NT2/D1 (cell line): ENCODE results near the gene ST6GALNAC3.
"Not testable (repeated sequence)": the region's sequence is repeated elsewhere in the genome, so short reads cannot be mapped to it uniquely, and the experiment has no call there.

ENCODE experiments used
- SUZ12 ChIP-seq: IDR thresholded peaks from 2 replicates; pipeline ENCODE4 v1.6.1; 2011; ENCODE audit not compliant: insufficient read length, insufficient read depth; ENCODE audit errors: extremely low read depth
- YY1 ChIP-seq: IDR thresholded peaks from 2 replicates; pipeline ENCODE4 v1.6.1; 2011; ENCODE audit not compliant: insufficient read length, insufficient read depth

DNA sequence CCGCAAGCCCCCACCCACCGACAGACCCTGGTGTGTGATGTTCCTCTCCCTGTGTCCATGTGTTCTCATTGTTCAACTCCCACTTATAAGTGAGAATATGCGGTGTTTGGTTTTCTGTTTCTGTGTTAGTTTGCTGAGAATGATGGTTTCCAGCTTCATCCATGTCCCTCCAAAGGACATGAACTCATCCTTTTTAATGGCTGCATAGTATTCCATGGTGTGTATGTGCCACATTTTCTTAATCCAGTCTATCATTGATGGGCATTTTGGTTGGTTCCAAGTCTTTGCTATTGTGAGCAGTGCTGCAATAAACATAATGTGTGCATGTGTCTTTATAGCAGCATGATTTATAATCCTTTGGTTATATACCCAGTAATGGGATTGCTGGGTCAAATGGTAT, 24.5 kb upstream of the ST6GALNAC3 start:
- not testable (repeated sequence) for TF ChIP-seq YY1, SUZ12
